T1000 (cell line): ENCODE measurements around the gene NKX2-4.

ENCODE experiments used
- DNase-seq: peaks from one replicate; lab custom pipeline; 2025; ENCODE audit warnings: mixed read lengths; lab: John Stamatoyannopoulos, UW

Gene NKX2-4

GRCh38 chr20:21358737-21359136 is 38.6 kb downstream of the NKX2-4 start:
- DNase-seq, result no peak

- DNase-seq, result no peak
Observed at GRCh38 chr20:21357844-21358243, 39.5 kb downstream of the NKX2-4 start.

GRCh38 chr20:21356386-21356785 is 40.9 kb downstream of the NKX2-4 start:
- no peak for DNase-seq

DNA sequence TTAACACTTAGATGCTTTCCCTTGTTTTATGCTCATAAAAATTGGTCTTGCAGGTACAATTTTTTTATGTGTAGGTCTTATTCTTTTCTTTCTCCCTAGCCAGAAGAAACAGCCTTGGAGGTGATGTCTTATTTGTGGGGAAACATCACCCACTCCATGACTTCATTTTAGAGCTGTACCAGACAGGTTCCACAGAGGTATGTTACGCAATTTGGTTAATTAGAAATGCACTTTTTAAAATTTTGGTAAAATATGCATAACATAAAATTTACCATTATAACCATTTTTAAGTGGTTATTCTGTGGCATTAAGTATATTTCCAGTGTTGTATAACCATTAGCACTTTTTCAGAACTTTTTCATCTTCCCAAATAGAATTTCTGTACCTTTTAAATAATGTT is 41.3 kb downstream of the NKX2-4 start:
- DNase-seq, result no peak

- DNase-seq, result no peak
Observed at GRCh38 chr20:21353236-21353635, 44.1 kb downstream of the NKX2-4 start.

DNA sequence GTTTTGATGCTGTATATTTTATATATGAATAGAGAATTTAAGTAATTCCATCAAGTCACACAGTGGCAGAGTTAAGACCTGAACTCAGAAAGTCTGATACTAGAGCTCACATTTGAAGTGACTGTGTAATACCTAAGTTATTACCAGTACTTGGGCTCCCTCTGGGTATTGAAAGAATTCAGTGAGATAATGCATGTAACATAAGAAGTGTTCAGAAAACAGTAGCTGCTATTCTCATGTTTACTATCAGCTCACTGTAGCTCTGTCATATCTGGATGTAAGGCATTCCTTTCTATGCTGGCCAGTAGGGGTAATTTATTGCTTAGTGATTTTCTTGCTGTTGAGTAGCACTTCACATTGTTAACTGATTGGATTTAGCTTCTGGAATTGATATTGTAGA is 44.6 kb downstream of the NKX2-4 start:
- DNase-seq, result no peak
